Colonic mucosa (tissue), 4 donors: ENCODE data around the gene RAPSN. TPM values are rescaled to one million over a fixed set of nuclear protein-coding genes. Genes with fewer than 3 reads are reported as not detected.

ENCODE experiments used
- DNase-seq: peaks from one replicate; pipeline ENCODE4 v3.0.0-alpha.2; 2020
- H3K27ac ChIP-seq: fragments of 200-600 bp; one replicate; pipeline ENCODE4 v1.8.0; 2021
- H3K27me3 ChIP-seq: fragments of 200-600 bp; one replicate; pipeline ENCODE4 v1.8.0; 2021
- H3K36me3 ChIP-seq: fragments of 200-600 bp; one replicate; pipeline ENCODE4 v1.8.0; 2021
- H3K4me1 ChIP-seq: fragments of 200-600 bp; one replicate; pipeline ENCODE4 v1.8.0; 2021; ENCODE audit warnings: mild to moderate bottlenecking
- H3K4me3 ChIP-seq: fragments of 200-600 bp; one replicate; pipeline ENCODE4 v1.8.0; 2021
- H3K9ac ChIP-seq, 2 donors: one replicate each; pipeline ENCODE4 v1.7.0; 2013; ENCODE audit warnings: control low read depth in 2 of 2, low read depth in 2 of 2, low read length in 2 of 2
- H3K9me3 ChIP-seq: fragments of 200-600 bp; one replicate; pipeline ENCODE4 v1.8.0; 2021
- intact Hi-C: fragments of 100-400 bp; cut with DNase I; formaldehyde crosslinking; loops from one replicate; pipeline ENCODE4 v1.14.1; 2022
- total RNA-seq, 2 donors: library from RNA; stranded (reverse); fragmentation: NEBNext Ultra II Directional in 1 of 2; extraction: Animal tissue kit (Norgen Biotek cat#: 25700) in 1 of 2; gene quantifications; one replicate each; pipeline ENCODE4 v1.2.1, GENCODE V29; 2021
- TF ChIP-seq, protein P1 (sequence below): fragments of 200-600 bp; IDR thresholded peaks from one replicate; pipeline ENCODE4 v1.8.0; 2022; ENCODE audit warnings: antibody characterized with exemption, mild to moderate bottlenecking
- donor health status: healthy.
- donor health status: DM: no; HTN: no; CAD: no.
- donor health status: DM: no; HTN: no; CAD: no.

RAPSN gene
- total RNA-seq, 2 donors from 2014 or later = not detected

DNA sequence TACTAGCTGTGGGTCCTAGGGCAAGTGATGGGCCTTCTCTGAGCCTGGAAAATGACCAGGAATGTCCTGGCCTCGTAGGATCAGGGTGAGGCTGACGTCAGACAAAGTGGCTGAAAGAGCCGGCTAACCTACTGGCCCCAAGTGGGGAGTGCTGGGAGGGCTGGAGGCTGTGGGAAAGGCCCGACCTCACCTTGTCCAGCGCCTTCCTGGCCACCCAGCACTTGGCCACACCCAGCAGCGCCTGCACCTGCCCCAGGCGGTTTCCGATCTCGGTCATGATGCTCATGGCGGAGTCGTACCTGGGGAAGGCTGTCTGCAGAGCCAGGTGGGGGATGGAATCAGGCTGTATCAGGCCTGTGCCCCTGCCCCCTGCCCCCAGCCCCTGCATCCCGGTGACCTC is 7.5 kb downstream of the RAPSN start:
- TF ChIP-seq, protein P1, sequence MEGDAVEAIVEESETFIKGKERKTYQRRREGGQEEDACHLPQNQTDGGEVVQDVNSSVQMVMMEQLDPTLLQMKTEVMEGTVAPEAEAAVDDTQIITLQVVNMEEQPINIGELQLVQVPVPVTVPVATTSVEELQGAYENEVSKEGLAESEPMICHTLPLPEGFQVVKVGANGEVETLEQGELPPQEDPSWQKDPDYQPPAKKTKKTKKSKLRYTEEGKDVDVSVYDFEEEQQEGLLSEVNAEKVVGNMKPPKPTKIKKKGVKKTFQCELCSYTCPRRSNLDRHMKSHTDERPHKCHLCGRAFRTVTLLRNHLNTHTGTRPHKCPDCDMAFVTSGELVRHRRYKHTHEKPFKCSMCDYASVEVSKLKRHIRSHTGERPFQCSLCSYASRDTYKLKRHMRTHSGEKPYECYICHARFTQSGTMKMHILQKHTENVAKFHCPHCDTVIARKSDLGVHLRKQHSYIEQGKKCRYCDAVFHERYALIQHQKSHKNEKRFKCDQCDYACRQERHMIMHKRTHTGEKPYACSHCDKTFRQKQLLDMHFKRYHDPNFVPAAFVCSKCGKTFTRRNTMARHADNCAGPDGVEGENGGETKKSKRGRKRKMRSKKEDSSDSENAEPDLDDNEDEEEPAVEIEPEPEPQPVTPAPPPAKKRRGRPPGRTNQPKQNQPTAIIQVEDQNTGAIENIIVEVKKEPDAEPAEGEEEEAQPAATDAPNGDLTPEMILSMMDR = no peak
- no peak overlapping the region for H3K27ac ChIP-seq
- intact Hi-C loops = no loop called here

DNA sequence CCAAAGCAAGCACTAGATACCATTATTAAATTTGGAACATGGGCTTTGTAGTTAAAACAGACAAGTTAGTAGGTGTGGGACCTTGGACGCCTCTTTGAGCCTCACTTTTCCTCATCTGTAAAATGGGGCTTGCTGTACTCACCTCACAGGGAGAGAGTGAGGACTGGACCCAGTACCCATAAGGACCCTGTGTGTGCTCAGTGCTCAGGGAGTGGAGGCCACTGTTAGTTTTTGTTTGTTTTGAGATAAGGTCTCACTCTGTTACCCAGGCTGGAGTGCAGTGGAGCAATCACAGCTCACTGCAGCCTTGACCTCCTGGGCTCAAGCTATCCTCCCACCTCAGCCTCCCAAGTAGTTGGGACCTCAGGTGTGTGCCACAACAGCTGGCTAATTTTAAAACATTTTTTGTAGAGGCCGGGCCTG is 8.9 kb downstream of the RAPSN start:
- Histone ChIP-seq H3K9ac (no peak overlapping the region), H3K9me3 (no peaks in the 10 kb centered on the region), H3K4me1 (no peaks in the 10 kb centered on the region), H3K27me3 (no peaks in the 10 kb centered on the region), H3K27ac (no peak overlapping the region), H3K4me3 (no peak overlapping the region), H3K36me3 (no peaks in the 10 kb centered on the region)
- TF ChIP-seq, protein P1 = no peak
- DNase-seq = no peak
- intact Hi-C loops = no loop called here

More for the DNA sequence above, 7.5 kb downstream of the RAPSN start:
- Histone ChIP-seq H3K27me3 (no peaks in the 10 kb centered on the region), H3K9me3 (no peaks in the 10 kb centered on the region), H3K4me1 (no peaks in the 10 kb centered on the region), H3K9ac (no peak overlapping the region), H3K4me3 (no peak overlapping the region), H3K36me3 (no peaks in the 10 kb centered on the region)
- DNase-seq = no peak

- Histone ChIP-seq H3K9ac (no peak overlapping the region), H3K36me3 (no peaks in the 10 kb centered on the region), H3K4me1 (no peaks in the 10 kb centered on the region), H3K4me3 (no peak overlapping the region), H3K27ac (no peak overlapping the region), H3K27me3 (no peaks in the 10 kb centered on the region), H3K9me3 (no peaks in the 10 kb centered on the region)
- no peak for DNase-seq
- intact Hi-C loops = no loop called here
- TF ChIP-seq, protein P1 = no peak
Observed at GRCh38 chr11:47438721-47439120, 10.2 kb downstream of the RAPSN start.

DNA sequence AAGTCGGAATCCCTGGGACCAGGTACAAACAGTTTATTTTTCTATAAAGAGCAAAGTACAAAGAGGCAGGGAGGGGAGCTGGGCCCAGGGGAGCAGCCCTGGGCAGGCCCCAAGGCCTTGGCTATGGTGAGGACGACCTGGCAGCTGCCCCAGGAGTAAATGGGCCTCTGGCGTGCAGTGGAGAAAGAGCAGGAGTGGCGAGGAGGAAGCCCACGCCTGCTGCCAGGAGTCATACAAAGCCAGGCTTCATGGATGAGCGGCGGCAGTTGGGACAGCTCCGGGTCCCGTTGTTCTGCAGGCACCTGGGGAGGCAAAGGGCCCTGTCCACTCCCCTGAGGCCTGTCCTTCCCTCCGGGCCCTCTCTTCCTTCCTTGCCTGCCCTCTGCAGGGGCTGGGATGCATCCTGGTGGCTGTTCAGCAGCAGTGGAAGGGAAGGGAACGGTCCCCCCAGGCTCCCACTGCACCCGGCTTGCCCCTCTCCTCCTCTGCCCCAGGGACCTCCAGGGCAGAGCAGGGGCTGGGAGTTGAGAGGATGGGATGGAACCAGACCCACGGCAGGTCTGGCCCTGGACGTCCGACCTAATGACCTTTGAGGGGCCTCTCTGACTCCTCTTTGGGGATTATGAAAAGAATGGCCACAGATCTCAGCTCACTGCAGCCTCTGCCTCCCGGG is 11.1 kb downstream of the RAPSN start:
- Histone ChIP-seq H3K9me3 (no peaks in the 10 kb centered on the region), H3K27me3 (no peaks in the 10 kb centered on the region), H3K36me3 (no peaks in the 10 kb centered on the region), H3K4me3 (no peak overlapping the region), H3K27ac (no peak overlapping the region), H3K9ac (no peak overlapping the region), H3K4me1 (no peaks in the 10 kb centered on the region)
- intact Hi-C loops = no loop called here
- DNase-seq = no peak
- TF ChIP-seq, protein P1 = no peak

DNA sequence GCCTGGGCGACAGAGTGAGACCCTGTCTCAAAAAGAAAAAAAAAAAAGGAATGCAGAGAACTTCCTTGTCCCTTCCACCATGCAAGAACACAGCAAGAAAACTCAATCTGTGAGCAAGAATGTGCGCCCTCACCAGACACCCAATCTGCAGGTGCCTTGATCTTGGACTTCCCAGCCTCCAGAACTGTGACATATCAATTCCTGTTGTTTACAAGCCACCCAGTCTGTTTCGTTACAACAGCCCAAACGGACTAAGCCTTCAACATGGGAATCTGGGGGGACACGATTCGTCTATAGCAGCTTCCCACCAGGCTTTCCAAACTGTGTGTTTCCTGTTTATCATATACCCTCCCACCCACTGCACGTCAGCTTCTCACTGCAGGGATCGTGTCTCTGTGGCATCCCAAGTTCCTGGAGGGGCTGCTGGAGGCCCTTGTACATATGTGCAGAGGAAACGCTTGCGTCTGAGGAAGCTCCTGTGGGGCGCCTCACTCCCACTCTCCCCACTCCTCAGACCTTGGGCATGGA is 11.7 kb downstream of the RAPSN start:
- intact Hi-C loops = no loop called here
- H3K27me3 ChIP-seq = no peaks in the 10 kb centered on the region
- H3K4me1 ChIP-seq = no peaks in the 10 kb centered on the region
- H3K9me3 ChIP-seq = no peaks in the 10 kb centered on the region
- no peak for DNase-seq
- H3K36me3 ChIP-seq = no peaks in the 10 kb centered on the region
- TF ChIP-seq, protein P1 = no peak
- H3K9ac ChIP-seq = no peak overlapping the region
- no peak overlapping the region for H3K4me3 ChIP-seq
- no peak overlapping the region for H3K27ac ChIP-seq
